Articular chondrocyte of knee joint (primary cell): ENCODE data around the gene NCMAP. TPM values are rescaled to one million over a fixed set of nuclear protein-coding genes. Genes with fewer than 3 reads are reported as not detected.

Source experiments
- small RNA-seq: library from RNA; depleted of rRNA; stranded (forward); fragments of <200 nt; gene quantifications from one replicate; pipeline ENCODE3, GENCODE V24; 2012
- total RNA-seq: library from RNA; depleted of rRNA; stranded (reverse); fragments of >200 nt; gene quantifications from 2 replicates; pipeline ENCODE4 v1.2.3, GENCODE V29; 2012

NCMAP gene
- total RNA-seq: not detected in 2 replicates

GRCh38 chr1:24555591-24556413, at the start of gene NCMAP:
TSS of gene NCMAP (plus strand) at chr1:24556087. CDS start at chr1:24595431, 39,344 bp downstream.

GRCh38 chr1:24642481-24643362, 86.8 kb downstream of the NCMAP start, which contains the start of gene SRRM1:
TSS of gene SRRM1 (plus strand) at chr1:24643302. CDS start at chr1:24643327, 25 bp downstream.

Small RNA genes lying within 50 kb of the gene (small RNA-seq; reads per million reads assigned to genes)
- gene RF00019: not detected

Other genes starting within 250 kb of the NCMAP start
- 0.11 and 0.26 TPM in 2 replicates for gene GRHL3, start 236.7 kb upstream of the NCMAP start, total RNA-seq
- 9.3 and 12.2 TPM in 2 replicates for gene STPG1, start 142.3 kb upstream of the NCMAP start, total RNA-seq
- gene NIPAL3, start 140.3 kb upstream of the NCMAP start, total RNA-seq: 51.7 and 56.6 TPM in 2 replicates
- 11.1 and 13.2 TPM in 2 replicates for gene RCAN3, start 53.3 kb upstream of the NCMAP start, total RNA-seq
- 63.6 and 76.7 TPM in 2 replicates for gene SRRM1, start 87.2 kb downstream of the NCMAP start, total RNA-seq
- 842 and 889 TPM in 2 replicates for gene CLIC4, start 189.4 kb downstream of the NCMAP start, total RNA-seq